HFF-Myc (cell line): ENCODE measurements around the gene WDFY2.
A peak's percentile ranks its signal among the peaks of the same experiment; 100 is the strongest.
"Not testable (repeated sequence)": the region's sequence is repeated elsewhere in the genome, so short reads cannot be mapped to it uniquely, and the experiment has no call there.

Source experiments
- DNase-seq: peaks from one replicate; pipeline ENCODE4 v3.0.0-alpha.2; 2011; ENCODE audit warnings: low read depth; ENCODE audit errors: extremely low read depth
- H3K4me3 ChIP-seq: replicated peaks from 2 replicates; pipeline ENCODE4 v1.5.1; 2011; ENCODE audit warnings: low read depth, mild to moderate bottlenecking, control low read depth, low read length
- CTCF ChIP-seq: IDR thresholded peaks from 2 replicates; pipeline ENCODE4 v1.5.1; 2012; ENCODE audit warnings: mild to moderate bottlenecking, low read depth, low read length, control low read depth; ENCODE audit errors: missing control alignments

WDFY2 gene

DNA sequence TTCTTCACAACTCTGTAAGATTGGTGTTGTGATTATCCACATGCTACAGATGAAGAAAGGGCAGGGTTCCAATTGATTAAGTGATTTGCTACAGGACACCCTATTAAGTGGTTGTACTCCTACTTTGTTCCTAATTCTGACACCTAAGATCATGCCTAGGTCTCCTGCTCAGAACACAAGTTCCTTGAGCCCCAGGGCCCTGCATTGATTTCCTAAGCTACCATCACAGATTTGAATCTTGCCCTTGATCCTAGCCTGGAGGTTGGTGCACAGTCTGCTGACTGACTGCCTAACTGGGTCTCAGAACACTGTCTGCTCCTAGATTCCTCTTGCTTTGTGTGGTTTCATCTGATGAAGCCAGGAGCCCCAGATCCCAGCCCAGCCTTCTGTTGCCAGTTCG lies 19.6 kb upstream of the WDFY2 start:
- DNase-seq, result no peak
- TF ChIP-seq CTCF, result no peak
- H3K4me3 ChIP-seq, result no peak overlapping the region

DNA sequence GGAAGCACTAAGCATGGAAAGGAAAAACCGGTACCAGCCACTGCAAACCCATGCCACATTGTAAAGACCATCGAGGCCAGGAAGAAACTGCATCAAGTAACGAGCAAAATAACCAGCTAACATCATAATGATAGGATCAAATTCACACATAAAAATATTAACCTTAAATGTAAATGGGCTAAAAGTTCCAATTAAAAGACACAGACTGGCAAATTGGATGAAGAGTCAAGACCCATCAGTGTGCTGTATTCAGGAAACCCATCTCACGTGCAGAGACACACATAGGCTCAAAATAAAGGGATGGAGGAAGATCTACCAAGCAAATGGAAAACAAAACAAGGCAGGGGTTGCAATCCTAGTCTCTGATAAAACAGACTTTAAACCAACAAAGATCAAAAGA lies 15.3 kb upstream of the WDFY2 start:
- not testable (repeated sequence) for H3K4me3 ChIP-seq, DNase-seq

DNA sequence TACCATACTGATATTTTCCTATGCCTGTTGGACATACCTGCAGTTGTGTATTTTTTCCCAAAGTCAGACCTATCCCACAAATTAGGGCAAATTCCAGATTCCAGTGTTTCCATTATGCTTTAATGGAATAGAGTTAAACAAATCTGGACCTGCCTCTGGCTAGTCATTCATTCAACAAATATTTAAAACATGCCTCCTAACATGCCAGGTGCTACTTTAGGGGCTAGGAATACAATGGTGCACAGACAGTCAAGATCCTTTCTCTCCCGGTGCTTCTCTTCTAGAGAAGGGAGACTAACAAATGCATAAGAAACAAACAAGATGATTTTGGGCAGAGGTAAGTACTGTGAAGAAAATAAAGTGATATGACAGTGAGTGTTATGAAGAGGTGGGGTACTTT lies 7.5 kb upstream of the WDFY2 start:
- TF ChIP-seq CTCF, result no peak
- DNase-seq, result no peak
- H3K4me3 ChIP-seq, result no peak overlapping the region

- no peak for TF ChIP-seq CTCF
- H3K4me3 ChIP-seq, result no peak overlapping the region
- DNase-seq, result no peak
Observed at GRCh38 chr13:51577690-51578089, 6.6 kb upstream of the WDFY2 start.

GRCh38 chr13:51579676-51580075 lies 4.6 kb upstream of the WDFY2 start:
- no peak for DNase-seq
- TF ChIP-seq CTCF, result no peak
- H3K4me3 ChIP-seq, result no peak overlapping the region

DNA sequence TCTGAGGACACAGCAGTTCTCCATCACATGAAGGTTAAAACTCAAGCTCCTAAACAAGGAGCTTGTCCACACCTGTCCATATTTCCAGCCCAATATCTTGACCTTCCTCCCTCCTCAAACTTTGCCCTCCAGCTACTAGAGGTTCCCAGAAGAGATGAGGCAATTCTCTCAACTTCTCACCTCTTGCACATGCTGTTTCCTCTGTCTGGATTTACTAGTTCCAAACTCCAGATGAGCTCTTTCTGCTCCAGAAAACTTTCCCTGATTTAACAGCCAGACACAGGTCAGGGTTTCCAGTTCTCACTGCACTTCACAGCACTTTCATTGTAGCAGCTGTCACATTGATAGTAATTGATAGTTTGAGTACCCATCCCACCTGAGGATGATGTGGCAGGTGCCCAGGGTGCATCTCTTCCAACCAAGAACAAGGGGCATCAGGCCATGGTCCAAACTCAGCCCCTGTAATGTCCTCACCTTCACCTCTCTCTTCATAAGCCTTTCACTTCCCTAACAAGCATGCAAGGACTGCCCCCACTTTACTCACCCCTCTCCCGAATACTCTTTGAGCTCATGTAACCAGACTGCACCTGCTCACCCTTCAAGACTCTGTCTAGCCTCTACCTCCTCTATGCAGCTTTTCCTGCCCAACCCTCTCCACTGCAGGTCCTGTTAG lies 3.0 kb upstream of the WDFY2 start:
- DNase-seq, result no peak
- no peak overlapping the region for H3K4me3 ChIP-seq
- TF ChIP-seq CTCF, result no peak

DNA sequence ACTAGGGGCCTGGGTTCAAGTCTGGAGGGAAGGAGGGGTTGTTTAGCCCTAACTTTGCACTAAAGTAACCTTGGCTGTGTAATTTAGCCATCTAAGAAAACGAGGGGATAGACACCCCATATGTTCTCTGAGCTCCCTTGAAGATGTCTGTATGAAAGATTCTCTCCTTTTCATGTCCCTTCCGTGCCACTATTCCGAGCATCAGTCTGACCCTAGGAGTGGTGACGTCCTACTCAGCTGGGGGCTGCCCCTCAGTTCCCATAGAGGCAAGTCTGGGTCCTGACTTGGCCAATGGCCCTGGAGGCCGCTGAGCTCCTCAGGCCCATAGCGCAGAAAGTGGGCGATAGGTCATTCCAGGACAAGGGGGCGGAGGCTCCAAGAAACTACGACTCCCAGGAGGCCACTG lies 790 bp upstream of the WDFY2 start:
- no peak for DNase-seq
- TF ChIP-seq CTCF, result no peak
- H3K4me3 ChIP-seq, result peak overlapping the region; percentile 87
